ENCODE data around the gene MXRA5.

DNA sequence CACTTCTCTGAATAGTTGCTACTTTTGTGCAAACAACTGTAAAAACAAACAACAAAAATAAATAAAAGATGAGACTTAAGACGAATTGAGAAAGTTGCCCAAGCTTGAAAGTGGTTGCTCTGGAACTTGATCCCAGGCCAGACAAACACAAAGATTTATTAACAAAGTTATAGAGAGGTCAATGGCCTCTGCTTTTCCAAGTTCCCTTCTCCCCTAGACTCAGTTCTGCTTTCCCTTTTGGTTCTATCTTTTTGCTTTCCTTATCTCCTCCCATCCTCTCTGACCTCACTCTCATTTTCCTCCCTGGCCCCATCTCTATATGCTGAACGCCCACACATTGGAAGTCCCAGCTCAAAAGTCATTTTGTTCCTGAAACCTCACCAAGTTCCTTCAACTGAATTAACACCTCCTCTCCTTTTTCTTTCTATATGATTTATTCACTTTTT is 82.7 kb downstream of the MXRA5 start:
- TF ChIP-seq, protein P1, sequence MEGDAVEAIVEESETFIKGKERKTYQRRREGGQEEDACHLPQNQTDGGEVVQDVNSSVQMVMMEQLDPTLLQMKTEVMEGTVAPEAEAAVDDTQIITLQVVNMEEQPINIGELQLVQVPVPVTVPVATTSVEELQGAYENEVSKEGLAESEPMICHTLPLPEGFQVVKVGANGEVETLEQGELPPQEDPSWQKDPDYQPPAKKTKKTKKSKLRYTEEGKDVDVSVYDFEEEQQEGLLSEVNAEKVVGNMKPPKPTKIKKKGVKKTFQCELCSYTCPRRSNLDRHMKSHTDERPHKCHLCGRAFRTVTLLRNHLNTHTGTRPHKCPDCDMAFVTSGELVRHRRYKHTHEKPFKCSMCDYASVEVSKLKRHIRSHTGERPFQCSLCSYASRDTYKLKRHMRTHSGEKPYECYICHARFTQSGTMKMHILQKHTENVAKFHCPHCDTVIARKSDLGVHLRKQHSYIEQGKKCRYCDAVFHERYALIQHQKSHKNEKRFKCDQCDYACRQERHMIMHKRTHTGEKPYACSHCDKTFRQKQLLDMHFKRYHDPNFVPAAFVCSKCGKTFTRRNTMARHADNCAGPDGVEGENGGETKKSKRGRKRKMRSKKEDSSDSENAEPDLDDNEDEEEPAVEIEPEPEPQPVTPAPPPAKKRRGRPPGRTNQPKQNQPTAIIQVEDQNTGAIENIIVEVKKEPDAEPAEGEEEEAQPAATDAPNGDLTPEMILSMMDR (IDR thresholded peaks at IDR 0.05), result no peak
- no peak for TF ChIP-seq EP300 (IDR thresholded peaks at IDR 0.05)
- no peak for TF ChIP-seq POLR2AphosphoS5 (IDR thresholded peaks at IDR 0.05)
